Dedifferentiated amniotic fluid mesenchymal stem cell (primary cell): ENCODE data around the gene ADGRL3.
A peak's percentile ranks its signal among the peaks of the same experiment; 100 is the strongest.
"Not testable (repeated sequence)": the region's sequence is repeated elsewhere in the genome, so short reads cannot be mapped to it uniquely, and the experiment has no call there.

ENCODE experiments used
- DNase-seq: peaks from one replicate; pipeline ENCODE4 v3.0.0-alpha.2; 2016; ENCODE audit errors: extremely low spot score

Gene ADGRL3

DNA sequence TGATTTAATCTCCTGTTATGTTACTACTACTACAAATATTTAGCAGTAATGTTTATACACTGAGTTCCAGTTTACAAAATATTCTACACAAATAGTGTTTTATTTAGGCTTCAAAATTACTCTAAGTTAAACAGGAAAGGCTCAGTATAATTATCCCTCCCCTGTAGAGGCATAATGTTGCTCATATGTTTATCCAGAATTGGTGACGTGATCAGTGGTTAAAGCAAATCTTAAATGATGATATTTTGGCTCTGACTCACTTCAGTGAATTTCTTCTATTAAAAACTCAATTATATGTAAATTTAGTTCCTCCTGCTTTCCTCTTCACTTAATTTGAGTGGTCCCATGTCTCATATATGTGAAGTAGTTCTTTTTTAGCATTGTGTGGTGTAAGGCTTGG, 438.5 kb downstream of the ADGRL3 start:
- peak; percentile 42 for DNase-seq

DNA sequence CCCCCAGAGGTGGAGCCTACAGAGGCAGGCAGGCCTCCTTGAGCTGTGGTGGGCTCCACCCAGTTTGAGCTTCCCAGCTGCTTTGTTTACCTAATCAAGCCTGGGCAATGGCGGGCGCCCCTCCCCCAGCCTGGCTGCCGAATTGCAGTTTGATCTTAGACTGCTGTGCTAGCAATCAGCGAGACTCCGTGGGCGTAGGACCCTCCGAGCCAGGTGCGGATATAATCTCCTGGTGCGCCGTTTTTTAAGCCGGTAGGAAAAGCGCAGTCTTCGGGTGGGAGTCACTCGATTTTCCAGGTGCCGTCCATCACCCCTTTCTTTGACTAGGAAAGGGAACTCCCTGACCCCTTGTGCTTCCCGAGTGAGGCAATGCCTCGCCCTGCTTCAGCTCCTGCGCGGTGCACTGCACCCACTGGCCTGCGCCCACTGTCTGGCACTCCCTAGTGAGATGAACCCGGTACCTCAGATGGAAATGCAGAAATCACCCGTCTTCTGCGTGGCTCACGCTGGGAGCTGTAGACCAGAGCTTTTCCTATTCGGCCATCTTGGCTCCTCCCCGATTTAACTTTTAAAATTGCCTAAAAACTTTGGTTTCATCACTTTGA, 446.7 kb downstream of the ADGRL3 start:
- not testable (repeated sequence) for DNase-seq

DNA sequence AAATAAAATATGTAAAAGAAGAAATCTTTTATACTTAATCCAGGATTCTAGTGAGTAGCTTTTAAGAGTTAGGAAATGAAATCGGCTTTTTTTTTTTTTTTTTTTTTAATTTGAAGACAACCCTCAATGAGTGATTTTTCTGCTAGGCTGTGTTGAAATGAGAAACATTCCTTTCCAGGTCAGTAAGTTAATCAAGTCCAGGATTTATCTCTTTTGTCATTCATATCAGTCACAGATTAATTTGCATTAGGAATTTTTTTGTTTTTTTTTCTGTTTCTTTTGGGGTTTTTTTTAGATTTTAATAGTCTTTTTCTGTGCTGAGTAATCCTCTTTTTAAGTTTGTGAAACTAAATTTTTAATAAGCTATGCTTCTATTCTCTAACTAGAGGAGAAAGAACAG, 448.1 kb downstream of the ADGRL3 start:
- DNase-seq = no peak

DNA sequence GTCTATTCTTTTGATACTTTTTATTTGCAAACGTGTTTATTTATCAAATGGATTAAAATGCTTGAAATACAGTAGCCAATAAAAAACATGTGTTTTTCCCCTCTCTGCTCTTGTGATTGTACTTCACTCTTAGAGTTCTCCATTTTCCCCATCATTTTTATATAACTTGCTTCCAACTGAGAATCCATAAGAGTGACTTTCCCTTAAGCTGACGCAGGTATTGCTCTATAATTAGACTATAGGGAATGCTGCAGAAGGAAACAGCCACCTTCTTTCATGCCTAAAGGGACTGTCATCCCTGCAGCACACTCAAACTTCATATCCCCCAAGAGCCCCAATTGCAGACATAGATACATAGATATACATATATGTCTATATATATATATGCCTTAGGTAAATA, 456.9 kb downstream of the ADGRL3 start:
- DNase-seq = no peak

DNA sequence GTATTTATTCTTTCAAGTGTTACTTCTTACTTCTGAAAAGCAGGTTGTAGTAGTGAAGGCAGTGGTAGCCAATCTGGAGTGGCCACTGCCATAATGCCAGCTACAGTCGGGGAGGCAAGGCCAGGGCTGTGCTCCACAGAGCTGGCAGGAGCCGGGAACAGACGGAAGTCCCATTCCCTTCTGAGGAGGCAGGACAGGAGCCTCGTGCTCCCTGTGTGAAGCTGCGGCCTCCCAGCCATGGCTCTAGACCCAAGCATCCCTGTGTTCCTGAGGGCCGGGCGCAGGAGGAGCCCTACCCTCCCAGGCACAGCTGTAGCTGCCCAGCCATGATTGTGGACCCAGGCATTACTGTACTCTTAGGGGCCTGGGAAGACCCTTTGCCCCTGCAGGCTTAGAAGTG, 461.8 kb downstream of the ADGRL3 start:
- no peak for DNase-seq

DNA sequence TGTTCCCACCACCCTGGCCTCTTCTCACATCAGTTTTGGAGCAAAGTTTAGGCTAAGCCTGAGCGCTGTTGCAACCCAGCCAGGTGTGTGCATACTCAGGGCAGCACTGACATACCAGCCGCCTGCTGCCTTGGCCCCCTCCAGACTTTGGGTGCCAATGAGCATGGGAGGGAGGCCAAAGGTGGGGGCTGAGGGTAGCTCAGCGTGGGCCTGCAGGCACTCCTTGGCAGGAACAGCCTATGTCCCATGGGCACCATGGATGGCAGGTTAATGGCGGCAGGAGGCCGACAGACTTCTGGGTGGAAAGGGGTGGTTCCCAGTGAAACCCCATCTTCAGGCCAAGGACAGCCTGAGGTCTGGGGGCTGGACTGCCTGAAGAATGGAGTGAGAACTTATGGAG, 462.2 kb downstream of the ADGRL3 start:
- no peak for DNase-seq

DNA sequence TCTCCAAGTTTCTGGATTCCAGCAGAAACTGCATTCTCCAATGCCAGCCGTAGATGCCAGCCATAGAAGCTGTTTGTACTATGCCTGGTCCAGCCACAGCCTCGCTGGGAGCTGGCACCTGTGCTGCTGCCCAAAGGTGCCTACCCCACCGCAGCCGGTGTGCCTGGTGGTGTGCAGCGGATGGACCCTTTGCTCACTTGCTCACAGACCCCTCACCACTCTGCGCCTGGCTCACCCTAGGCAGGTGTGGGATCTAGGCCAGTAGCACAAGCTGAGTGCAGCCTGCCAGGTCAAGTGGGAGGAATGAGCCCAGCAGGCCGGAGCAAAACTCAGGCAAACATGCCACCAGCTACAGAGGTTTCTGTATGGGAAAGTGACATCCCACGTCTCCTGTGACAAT, 463.2 kb downstream of the ADGRL3 start:
- no peak for DNase-seq

DNA sequence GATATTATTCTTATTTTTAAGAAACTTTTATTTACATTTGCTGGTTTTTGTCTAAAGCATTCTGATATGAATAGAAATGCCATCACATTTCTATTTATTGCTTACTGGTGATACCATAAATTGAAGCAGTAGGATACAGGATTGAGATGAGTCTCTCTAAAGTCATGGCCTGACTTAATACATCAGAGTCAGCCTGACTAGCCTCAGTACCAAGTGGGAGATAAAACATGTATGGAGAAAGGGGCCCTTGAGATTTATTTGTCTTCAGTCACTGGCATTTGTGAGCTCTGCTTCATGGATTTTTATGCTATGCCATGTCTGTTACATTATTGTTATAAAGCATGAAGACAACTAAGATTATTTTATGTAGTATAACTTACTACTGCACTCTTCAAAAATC, 465.5 kb downstream of the ADGRL3 start:
- no peak for DNase-seq

DNA sequence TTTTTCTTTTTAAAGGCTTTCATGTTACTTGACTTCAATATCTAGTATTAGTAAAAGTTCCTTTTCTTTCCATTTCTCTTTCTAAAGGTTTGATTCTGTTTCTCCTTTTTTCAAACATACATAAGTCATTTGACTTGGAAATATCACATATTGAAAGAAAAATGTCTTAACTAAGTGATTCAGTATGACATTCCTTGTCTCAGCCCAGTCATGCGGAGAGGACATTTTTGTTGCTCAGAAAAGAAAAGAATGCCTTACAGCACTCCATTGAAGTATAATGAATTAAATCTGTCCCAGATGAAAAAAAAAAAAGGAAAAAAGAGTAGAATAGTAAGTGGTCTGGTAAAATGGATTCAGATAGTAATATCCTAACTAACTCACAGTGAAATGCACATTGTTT, 466.1 kb downstream of the ADGRL3 start:
- peak; percentile 20 for DNase-seq

DNA sequence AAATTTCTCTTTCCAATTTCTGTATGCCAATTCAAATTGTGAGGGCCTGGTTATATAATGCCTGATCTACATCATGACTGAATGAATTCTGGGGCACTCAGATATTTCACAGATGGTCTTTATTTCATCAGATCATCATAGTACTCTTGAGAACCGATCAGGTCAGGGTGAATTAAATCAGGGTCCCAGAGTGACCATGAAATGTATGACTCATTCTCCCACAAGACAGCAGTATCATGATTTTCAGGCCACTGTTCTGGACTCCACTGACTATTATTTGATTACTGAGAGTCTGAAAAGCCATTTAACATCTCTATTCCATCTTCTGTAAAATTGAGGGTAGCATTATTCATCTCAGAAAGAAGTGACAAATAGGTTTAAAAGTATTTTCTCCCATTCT, 471.5 kb downstream of the ADGRL3 start:
- DNase-seq = no peak

DNA sequence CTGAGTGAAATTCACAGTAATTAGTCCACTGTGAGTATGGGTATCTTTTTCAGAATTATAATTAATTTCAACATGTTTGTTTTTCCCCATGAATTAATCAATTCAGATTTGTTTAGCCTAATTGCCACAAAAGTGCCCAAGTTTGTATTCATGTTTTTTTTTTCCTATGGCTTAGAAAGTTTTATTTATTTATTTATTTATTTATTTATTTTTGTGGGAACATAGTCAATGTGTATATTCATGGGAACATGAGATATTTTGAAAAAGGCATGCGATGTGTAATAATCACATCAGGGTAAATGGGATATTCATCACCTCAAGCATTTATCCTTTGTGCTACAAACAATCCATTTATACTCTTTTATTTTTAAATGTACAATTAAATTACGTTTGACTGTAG, 475.3 kb downstream of the ADGRL3 start:
- no peak for DNase-seq

DNA sequence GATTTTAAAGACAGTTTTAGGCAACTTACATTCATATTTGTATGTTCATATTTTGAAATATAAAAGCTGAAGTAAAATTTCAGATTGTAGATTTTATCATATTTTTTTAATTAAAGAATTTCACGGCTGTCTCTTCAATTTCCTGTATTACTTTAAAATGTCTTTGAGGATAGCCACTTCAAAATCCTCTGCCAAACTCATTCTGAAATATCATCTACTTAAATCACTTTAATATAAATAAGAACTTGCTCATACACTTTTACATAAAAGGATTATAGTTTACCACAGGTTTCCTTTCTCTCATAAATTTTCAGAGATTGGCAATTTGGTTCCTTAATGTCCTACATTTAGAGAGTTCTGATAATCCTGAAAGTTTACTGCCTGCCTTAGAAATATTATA, 478.2 kb downstream of the ADGRL3 start:
- DNase-seq = no peak

DNA sequence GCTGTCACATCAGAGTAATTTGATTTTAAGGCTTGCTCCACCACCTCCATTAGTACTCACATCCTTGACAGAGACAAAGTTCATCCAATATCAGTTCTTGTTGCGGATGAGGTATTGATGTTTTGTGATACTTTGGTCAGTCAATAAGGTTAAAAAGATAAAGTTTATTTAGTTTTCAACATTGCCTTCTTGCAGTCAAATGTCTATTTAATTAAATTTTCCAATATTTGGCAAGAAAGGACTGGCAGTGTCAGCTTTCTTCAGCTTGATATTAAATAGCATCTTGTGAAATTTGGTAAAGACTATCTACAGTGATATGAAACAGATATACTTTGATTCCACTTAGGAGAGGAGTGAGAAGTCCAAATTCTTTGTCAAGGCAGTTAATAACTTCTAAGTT, 493.4 kb downstream of the ADGRL3 start:
- no peak for DNase-seq

DNA sequence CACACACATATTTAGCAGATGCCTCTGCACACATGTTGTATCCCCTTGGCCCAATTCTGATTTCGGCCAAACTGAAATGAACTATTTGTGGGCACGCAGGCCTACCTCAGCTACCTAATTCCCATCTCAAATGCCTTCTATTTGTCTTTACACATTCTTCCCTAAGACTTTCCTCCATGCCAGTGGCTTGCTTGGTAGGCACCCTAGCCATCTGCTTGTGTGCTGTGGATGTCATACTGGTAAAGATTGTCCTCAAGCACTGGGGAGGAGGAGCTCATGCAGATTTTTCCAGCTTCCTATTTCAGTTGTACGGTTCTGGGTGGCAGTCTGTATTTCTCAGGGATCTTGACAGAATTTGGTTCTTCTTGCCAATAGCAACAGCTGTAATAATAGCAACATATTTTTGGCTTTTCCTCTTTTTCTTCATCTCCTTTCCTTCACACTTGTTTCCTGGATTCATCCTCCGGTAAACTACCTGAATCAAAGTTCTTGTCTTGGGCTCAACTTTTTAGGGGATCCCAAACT, 514.3 kb downstream of the ADGRL3 start:
- DNase-seq = no peak

DNA sequence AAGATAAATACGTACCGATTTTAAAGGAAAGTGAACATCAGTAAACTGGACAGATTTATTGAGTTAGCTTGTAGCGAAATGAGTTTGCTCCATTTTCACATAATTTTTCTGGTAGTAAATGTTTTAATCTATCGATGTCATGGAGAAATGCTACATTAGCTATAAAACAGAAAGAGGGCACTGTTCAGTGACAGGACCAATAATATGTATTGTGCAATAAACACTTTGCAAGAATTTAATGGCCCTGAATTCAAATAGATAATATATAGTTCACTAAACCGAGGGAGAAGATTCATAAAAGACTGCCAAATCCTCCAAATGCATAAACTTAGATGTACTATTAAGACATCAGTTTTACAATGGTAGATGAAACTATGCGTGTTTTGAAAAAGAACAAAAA, 516.3 kb downstream of the ADGRL3 start:
- DNase-seq = no peak

DNA sequence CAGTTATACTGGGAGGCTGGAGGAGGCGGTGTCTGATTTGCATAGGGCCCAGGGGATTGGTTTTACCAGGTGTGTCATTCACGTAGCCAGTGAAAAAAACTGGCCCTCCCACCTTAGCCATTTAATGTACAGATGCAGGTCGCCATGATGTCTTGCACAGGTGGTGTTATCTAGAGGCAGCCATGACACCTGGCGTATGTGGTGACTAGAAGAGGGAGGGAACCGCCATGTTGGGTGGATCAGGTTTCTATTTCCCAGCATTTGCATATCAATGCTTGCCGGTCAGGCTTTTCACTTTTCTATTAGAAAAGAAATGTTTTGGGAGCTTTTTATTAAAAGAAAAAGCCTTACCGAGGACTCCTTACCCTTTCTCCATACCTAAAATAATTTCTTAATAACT, 523.4 kb downstream of the ADGRL3 start:
- DNase-seq = no peak

DNA sequence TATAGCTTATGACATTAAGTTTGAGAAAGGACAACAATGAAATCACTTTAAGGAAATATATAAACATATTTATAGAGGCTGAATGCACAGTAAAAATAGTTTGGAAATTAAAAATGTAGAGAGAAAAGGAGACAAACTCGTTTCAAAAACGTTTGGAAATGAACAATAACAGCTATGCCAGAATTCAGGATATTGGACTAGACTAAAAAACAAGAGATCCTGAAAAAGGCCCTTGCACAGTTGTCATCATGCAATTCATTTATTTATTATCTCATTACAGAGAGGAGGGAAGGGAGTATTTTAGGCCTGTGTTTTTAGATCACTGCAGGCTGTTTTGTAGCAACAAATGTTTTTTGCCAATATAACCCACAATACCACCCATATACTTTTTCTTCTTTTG, 527.2 kb downstream of the ADGRL3 start:
- DNase-seq = no peak

DNA sequence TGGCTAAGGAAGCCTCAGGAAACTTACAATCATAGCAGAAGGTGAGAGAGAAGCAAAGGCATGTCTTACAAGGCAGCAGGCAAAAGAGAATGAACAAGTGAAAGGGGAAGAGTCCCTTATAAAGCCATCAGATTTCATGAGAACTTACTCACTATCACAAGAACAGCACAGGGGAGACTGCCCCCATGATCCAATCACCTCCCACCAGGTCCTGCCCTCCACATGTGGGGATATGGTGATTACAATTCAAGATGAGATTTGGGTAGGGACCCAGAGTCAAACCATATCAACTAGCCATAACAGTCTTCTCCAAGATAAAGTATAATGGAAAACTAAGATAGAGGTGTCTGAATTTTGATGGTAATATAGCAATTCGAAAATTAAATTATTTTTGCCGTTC, 534.3 kb downstream of the ADGRL3 start:
- DNase-seq = no peak

DNA sequence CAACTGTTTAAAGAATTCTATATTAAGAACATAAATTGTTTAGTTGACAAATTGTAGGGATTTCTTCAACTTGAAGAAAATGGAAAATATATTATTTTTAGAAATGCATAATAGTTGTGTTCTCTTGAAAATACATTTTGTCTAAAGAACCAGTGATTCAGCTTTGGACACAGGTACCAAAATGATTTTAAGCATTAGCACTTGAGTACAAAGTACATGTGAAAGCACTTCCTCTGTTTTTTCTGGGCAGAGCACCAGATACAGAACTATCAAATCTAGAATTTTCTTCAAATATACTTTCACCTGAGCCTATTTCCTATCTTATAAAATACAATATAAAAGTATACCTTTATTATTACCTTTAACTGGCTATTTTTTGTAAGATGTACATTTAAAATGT, 539.8 kb downstream of the ADGRL3 start:
- DNase-seq = no peak

DNA sequence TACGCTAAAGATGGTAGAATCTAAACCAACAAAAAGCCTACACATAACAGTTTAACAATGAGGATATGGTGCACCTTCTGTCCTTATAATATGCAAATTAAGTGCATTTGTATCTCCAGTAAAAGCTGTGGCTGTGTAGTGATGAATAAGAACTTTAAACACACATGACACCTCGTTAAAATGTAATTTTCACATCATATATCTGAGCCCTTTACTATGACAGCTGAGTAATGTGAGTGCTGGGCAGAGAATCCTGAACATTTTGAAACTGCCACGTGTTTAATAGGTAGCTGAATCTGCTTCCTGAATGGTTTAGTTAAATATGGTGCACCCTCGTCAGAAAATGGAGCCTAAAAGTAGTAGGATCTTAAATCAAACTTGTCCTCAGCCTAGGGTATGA, 540.8 kb downstream of the ADGRL3 start:
- DNase-seq = no peak

DNA sequence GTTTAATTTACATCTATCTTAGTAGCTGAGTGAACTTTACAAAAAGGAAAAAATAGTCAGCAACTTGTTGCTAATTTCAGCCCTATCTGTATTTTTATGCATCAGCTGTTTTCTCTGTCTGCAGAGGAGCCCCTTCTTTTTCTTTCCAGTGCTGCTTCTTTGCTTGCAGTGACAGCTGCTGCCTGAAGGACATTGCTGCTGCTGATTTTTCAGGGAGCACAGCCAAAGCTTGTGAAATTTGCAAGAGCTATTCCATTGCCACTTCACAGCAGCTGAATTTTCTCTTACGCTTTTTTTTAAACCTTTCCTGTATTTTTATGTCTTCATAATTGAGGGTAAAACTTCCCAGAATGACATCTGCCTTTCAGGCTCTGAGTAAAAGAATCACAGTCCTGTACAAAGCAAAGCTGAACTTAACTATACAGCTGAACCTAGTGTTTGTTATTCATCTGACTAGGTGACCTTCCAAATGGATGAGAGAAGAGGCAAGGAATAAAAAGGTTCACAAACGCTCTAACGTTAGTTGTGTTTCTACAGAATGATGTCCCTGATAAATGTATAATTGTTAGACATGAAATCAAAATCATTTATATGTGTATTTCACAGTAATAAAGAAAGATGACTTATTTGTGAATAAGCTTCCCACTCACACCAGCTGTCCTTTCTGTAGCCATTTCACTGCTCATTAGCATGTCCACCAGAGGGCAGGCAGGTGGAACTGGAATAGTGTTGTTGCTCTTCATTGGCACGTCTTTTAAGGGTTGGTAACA, 541.4 kb downstream of the ADGRL3 start:
- no peak for DNase-seq

DNA sequence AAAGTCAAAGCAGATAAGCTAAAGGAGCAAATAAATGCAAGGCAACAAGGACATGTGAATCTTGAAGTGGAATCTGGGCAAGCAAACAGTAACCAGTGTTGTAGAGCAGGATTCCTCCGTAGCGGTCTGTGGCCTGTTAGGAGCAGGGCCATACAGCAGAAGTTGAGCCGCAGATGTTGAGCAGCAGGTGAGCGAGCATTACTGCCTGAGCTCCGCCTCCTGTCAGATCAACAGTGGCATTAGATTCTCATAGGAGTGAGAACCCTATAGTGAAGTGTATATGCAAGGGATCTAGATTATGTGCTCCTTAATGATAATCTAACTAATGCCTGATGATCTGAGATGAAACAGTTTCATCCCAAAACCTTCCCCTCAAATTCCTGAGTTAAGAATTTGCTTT, 550.7 kb downstream of the ADGRL3 start:
- no peak for DNase-seq

DNA sequence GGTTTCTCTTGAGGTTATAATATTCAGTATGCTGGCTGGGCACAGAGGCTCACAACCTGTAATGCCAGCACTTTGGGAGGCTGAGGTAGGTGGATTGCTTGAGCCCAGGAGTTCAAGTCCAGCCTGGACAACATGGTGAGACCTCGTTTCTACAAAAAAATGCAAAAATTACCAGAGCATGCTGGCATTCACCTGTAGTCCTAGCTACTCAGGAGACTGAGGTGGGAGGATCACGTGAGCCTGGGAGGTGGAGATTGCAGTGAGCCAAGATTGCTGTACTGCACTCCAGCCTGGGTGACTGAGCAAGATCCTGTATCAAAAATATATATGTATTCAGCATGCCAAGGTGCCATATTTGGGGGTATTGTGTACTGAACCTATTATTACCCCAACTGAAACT, 552.5 kb downstream of the ADGRL3 start:
- no peak for DNase-seq

DNA sequence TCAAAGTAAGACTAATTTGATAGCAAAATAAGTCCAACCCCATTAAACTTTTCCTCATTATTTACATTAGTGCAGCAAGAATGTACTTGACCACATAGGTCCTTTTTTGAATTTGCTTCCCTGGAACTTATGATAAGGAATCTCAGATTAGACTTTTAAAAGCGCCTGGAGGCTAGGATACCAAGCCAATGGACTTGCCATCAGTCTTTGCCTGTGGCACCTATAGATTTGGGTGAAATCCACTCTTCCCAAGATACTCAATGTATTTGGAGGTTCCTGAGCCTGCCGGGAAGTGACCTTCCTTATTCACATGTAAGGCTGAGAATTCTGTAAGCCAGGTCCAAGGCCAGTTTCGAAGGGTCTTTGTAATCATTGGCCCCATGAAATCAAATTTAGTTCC, 553.6 kb downstream of the ADGRL3 start:
- no peak for DNase-seq
